H1 (cell line): ENCODE results near the gene GNG8. TPM values are rescaled to one million over a fixed set of nuclear protein-coding genes. Genes with fewer than 3 reads are reported as not detected.

Experiments
- BRCA1 ChIP-seq: IDR thresholded peaks from 2 replicates; pipeline ENCODE4 v1.6.1; 2012; ENCODE audit warnings: low read depth, low read length, improper control_type of control experiment
- CHD7 ChIP-seq: fragments of 300-600 bp; sonication (generic); IDR thresholded peaks from 2 replicates; pipeline ENCODE4 v1.7.1; 2012; ENCODE audit warnings: low read length, moderate library complexity, mild to moderate bottlenecking, inconsistent platforms; ENCODE audit not compliant: insufficient replicate concordance
- polyA plus RNA-seq, 7 experiments: library from polyadenylated mRNA; depleted of rRNA in 3 of 7; stranded (reverse) in 5 of 7; unstranded in 2 of 7; fragments of >200 nt in 5 of 7; fragments of 200-250 nt in 2 of 7; gene quantifications; 1 replicate in 5 of 7; 2 replicates in 1 of 7; 4 replicates in 1 of 7; pipeline versions ENCODE4 v1.2.1 to v1.2.3, GENCODE V29; 2011 to 2013; ENCODE audit warnings: missing spikeins in 2 of 7, mixed read lengths in 2 of 7
- total RNA-seq: library from RNA; stranded (reverse); fragmentation: NEBNext Ultra II Directional; extraction: Animal tissue kit (Norgen Biotek cat#: 25700); gene quantifications from 2 replicates; pipeline ENCODE4 v1.2.1, GENCODE V29; 2021

The GNG8 gene
- total and polyA plus RNA-seq, 2 of the 8 experiments (the other 6 are each of a cell fraction or from before 2014, with no cell fraction given): not detected

- no peak for TF ChIP-seq CHD7
- TF ChIP-seq BRCA1: no peak
These were observed 32.7 kb upstream of the GNG8 start (continued) for GRCh38 chr19:46668662-46669061.
